ENCODE data around the gene UFSP2.

DNA sequence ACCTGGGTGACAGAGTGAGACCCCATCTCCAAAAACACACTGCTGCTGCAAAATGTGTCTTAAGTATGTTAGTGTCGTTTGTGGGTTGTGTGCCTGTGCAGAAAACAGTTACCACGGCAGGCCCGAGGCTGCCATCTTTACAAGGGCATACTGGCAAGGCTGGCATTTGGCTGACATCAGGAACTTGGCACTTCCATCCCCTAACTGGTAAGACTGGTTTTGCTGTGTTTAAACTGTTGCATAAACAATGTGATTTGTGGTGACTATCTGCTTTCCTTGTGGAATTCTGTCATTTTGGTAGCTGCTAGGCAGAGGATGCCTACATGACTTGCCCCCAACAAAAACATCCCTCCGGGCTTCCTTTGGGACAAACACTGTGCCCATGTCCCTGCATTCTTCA is 42.3 kb downstream of the UFSP2 start:
- TF ChIP-seq, protein P1, sequence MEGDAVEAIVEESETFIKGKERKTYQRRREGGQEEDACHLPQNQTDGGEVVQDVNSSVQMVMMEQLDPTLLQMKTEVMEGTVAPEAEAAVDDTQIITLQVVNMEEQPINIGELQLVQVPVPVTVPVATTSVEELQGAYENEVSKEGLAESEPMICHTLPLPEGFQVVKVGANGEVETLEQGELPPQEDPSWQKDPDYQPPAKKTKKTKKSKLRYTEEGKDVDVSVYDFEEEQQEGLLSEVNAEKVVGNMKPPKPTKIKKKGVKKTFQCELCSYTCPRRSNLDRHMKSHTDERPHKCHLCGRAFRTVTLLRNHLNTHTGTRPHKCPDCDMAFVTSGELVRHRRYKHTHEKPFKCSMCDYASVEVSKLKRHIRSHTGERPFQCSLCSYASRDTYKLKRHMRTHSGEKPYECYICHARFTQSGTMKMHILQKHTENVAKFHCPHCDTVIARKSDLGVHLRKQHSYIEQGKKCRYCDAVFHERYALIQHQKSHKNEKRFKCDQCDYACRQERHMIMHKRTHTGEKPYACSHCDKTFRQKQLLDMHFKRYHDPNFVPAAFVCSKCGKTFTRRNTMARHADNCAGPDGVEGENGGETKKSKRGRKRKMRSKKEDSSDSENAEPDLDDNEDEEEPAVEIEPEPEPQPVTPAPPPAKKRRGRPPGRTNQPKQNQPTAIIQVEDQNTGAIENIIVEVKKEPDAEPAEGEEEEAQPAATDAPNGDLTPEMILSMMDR (IDR thresholded peaks at IDR 0.05; ENCODE audit: insufficient read depth, low read length, poor library complexity, severe bottlenecking) = no peak
- TF ChIP-seq EZH2phosphoT487 (conservative IDR thresholded peaks at IDR 0.05; ENCODE audit: low read length) = no peak

All from SU-DHL-6 (cell line).